Testis (tissue), 3 donors: Measurements from ENCODE around the gene ASXL1. TPM values are rescaled to one million over a fixed set of nuclear protein-coding genes. Genes with fewer than 3 reads are reported as not detected.
"Not testable (repeated sequence)": the region's sequence is repeated elsewhere in the genome, so short reads cannot be mapped to it uniquely, and the experiment has no call there.

Experiments
- DNase-seq: peaks from one replicate; pipeline ENCODE4 v3.0.0-alpha.2; 2019
- H3K27ac ChIP-seq, 2 donors: fragments of 200-600 bp; sonication (generic); one replicate each; pipeline ENCODE4 v1.5.1; 2019
- H3K27me3 ChIP-seq: fragments of 200-600 bp; sonication (generic); one replicate; pipeline ENCODE4 v1.5.1; 2019
- H3K36me3 ChIP-seq: fragments of 200-600 bp; sonication (generic); one replicate; pipeline ENCODE4 v1.5.1; 2017; ENCODE audit warnings: low read depth; ENCODE audit errors: missing control alignments
- H3K4me1 ChIP-seq: fragments of 200-600 bp; sonication (generic); one replicate; pipeline ENCODE4 v1.5.1; 2019
- H3K4me3 ChIP-seq, 2 donors: fragments of 200-600 bp; sonication (generic); one replicate each; pipeline ENCODE4 v1.5.1; 2017 to 2019
- H3K9me3 ChIP-seq: fragments of 200-600 bp; sonication (generic); one replicate; pipeline ENCODE4 v1.5.1; 2017
- POLR2A ChIP-seq: fragments of 450-650 bp; IDR thresholded peaks from one replicate; pipeline ENCODE4 v1.6.1; 2017; ENCODE audit warnings: antibody characterized with exemption, mild to moderate bottlenecking, moderate library complexity
- WGBS, 2 donors: methylation state at CpG; one replicate each; pipeline ENCODE4 v1.1.5; 2018; 5-methylcytosine and 5-hydroxymethylcytosine counted together
- intact Hi-C: fragments of 100-400 bp; cut with DNase I; formaldehyde crosslinking; loops from one replicate; pipeline ENCODE4 v1.15.1; 2023; ENCODE audit warnings: low total_unique reads
- polyA plus RNA-seq: library from polyadenylated mRNA; stranded (reverse); fragments of 350-450 nt; fragmentation: Illumina TruSeq; extraction: RNeasy Lipid Tissue Mini Kit (QIAGEN cat#74804); gene quantifications from one replicate; pipeline ENCODE4 v1.2.3, GENCODE V29; 2014; ENCODE audit warnings: low read depth, low replicate concordance; ENCODE audit not compliant: insufficient read depth
- total RNA-seq, 2 donors: library from RNA; depleted of rRNA; stranded (reverse); fragments of >200 nt; gene quantifications; one replicate each; pipeline ENCODE4 v1.2.3, GENCODE V29; 2016
- TF ChIP-seq, protein P1 (sequence below), 3 experiments: fragments of 450-650 bp in 2 of 3; fragments of 200-600 bp in 1 of 3; sonication (generic) in 1 of 3; IDR thresholded peaks; one replicate each; pipeline ENCODE4 v1.5.1; 2016 to 2019; ENCODE audit warnings: antibody characterized with exemption in 3 of 3, mild to moderate bottlenecking in 2 of 3, moderate library complexity in 1 of 3

Gene ASXL1
- total and polyA plus RNA-seq, 3 donors from 2014 or later, result 101 to 161 (median 125) TPM

DNA sequence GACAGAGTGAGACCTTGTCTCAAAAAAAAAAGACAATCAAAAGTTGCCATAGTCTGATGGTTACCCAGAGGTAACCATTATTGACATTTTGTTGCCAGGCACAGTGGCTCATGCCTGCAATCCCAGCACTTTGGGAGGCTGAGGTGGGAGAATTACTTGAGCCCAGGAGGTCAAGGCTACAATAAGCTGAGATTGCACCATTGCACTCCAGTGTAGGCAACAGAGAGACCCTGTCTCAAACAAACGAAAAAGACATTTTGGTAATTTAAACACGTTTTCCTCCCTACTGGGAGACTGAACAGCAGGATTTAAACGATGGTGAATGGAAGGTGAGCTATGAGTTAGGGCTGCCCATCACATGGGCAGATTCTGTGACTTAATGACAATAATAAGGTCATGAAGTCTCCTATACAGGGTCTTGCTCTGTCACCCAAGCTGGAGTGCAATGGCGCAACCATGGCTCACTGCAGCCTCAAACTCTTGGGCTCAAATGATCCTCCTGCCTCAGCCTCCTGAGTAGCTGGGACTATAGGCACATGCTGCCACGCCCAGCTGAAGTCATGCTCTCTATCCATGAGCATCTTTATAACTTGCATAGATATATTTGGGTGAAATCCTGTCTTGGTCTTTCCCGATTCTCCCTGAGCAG, 4.2 kb upstream of the ASXL1 start:
- intact Hi-C loops, result no loop called here
- Histone ChIP-seq H3K27ac (no peak overlapping the region), H3K4me3 (no peak overlapping the region), H3K4me1 (peaks cover 5% of the 10 kb centered on the region), H3K36me3 (no peaks in the 10 kb centered on the region), H3K9me3 (no peaks in the 10 kb centered on the region), H3K27me3 (no peaks in the 10 kb centered on the region)
- 78 to 81% methylated on average over 5 to 6 of the region's 6 CpGs for WGBS, 2 donors
- DNase-seq, result no peak
- TF ChIP-seq, protein P1, sequence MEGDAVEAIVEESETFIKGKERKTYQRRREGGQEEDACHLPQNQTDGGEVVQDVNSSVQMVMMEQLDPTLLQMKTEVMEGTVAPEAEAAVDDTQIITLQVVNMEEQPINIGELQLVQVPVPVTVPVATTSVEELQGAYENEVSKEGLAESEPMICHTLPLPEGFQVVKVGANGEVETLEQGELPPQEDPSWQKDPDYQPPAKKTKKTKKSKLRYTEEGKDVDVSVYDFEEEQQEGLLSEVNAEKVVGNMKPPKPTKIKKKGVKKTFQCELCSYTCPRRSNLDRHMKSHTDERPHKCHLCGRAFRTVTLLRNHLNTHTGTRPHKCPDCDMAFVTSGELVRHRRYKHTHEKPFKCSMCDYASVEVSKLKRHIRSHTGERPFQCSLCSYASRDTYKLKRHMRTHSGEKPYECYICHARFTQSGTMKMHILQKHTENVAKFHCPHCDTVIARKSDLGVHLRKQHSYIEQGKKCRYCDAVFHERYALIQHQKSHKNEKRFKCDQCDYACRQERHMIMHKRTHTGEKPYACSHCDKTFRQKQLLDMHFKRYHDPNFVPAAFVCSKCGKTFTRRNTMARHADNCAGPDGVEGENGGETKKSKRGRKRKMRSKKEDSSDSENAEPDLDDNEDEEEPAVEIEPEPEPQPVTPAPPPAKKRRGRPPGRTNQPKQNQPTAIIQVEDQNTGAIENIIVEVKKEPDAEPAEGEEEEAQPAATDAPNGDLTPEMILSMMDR (IDR thresholded peaks at IDR 0.05), result no peak
- no peak for TF ChIP-seq POLR2A

DNA sequence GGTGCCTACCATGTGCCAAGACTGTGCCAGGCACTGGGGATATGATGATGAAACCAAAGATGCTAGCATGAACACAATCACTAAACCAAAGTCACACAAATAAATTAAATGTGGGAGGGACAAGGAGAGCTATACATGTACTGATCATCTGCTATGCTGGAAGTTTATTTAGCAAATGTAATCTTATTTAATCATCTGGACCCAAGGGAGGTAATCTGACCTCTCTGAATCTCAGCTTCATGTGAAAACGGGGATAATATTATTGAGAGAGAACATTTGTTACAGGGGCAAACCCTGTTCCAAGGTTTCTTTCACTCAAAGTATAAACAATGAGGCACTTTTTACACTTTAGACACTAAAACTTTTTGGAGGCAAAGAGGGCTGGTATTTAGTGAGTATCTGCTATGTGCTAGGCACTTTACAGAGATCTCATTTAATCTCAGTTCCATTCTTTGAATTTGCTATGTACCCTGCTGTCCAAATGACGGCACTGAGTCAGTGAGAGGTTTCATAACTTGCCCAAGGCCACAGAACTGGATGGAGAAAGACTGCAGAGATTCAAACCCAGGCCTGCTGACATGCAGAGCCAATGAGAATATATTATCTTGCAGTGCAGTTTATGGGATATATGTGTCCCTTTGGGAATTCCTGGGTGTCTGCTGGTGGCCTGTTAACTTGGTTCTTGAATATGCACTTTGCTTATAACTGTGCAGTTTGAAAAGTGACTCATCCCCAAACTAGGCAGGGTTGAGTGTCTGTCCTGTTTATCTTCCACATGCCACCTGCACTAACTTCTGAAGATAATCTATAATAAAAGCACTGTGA, 3.3 kb upstream of the ASXL1 start:
- Histone ChIP-seq H3K27ac (no peak overlapping the region), H3K9me3 (no peaks in the 10 kb centered on the region), H3K4me1 (peaks cover 5% of the 10 kb centered on the region), H3K4me3 (no peak overlapping the region), H3K27me3 (no peaks in the 10 kb centered on the region), H3K36me3 (no peaks in the 10 kb centered on the region)
- WGBS, 2 donors, result 47 to 61% methylated on average over 2 of the region's 2 CpGs
- no peak for DNase-seq
- TF ChIP-seq POLR2A, result no peak
- TF ChIP-seq, protein P1 (IDR thresholded peaks at IDR 0.05), result no peak
- intact Hi-C loops, result no loop called here

DNA sequence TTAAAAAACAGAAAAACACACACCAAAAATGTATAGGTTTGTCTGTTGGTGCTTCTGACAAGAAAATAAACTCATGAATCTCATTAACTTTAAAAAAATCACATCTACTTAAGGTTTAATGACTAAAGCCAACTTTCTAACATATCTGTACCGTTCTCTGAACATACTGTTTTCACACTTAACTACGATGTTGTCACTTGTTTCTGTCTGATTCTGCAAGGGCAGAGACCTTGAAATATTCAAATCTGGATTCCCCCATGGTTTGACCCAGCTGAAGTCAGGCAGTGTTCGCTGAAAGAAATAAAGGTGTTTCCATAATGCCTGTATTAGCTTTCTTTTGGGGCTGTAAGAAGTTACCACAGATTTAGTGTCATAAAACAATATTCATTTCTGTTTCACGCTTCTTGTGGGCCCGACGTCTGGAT, 2.7 kb upstream of the ASXL1 start:
- Histone ChIP-seq H3K27me3 (no peaks in the 10 kb centered on the region), H3K4me1 (peaks cover 5% of the 10 kb centered on the region), H3K36me3 (no peaks in the 10 kb centered on the region), H3K9me3 (no peaks in the 10 kb centered on the region), H3K27ac (no peak overlapping the region), H3K4me3 (no peak overlapping the region)
- intact Hi-C loops, result no loop called here
- TF ChIP-seq, protein P1 (IDR thresholded peaks at IDR 0.05), result no peak
- no peak for TF ChIP-seq POLR2A
- no peak for DNase-seq
- WGBS, 2 donors, result 66 to 73% methylated on average over 6 of the region's 6 CpGs

GRCh38 chr20:32355907-32356621, 2.1 kb upstream of the ASXL1 start:
- H3K4me1 ChIP-seq, H3K27ac ChIP-seq, intact Hi-C loops, H3K27me3 ChIP-seq, H3K9me3 ChIP-seq, H3K4me3 ChIP-seq, DNase-seq, H3K36me3 ChIP-seq: not testable (repeated sequence)
- WGBS, 2 donors, result 76 to 82% methylated on average over 7 of the region's 7 CpGs
